Measurements from ENCODE around the gene ARAP1.

ARAP1 gene

DNA sequence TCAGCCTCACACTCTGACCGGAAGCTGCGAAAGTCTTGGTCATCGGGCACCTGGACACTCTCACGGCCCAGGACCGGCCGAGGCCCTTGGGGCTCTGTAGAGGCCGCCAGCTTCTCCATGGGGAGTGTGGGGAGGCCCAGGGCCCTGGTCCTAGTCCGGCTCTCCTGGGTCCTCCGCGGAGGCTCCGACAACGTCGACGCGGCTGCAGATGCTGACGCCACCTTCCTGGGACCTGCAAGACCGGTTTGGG lies 28.8 kb upstream of the ARAP1 start:
- TF ChIP-seq, protein P1, sequence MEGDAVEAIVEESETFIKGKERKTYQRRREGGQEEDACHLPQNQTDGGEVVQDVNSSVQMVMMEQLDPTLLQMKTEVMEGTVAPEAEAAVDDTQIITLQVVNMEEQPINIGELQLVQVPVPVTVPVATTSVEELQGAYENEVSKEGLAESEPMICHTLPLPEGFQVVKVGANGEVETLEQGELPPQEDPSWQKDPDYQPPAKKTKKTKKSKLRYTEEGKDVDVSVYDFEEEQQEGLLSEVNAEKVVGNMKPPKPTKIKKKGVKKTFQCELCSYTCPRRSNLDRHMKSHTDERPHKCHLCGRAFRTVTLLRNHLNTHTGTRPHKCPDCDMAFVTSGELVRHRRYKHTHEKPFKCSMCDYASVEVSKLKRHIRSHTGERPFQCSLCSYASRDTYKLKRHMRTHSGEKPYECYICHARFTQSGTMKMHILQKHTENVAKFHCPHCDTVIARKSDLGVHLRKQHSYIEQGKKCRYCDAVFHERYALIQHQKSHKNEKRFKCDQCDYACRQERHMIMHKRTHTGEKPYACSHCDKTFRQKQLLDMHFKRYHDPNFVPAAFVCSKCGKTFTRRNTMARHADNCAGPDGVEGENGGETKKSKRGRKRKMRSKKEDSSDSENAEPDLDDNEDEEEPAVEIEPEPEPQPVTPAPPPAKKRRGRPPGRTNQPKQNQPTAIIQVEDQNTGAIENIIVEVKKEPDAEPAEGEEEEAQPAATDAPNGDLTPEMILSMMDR (IDR thresholded peaks at IDR 0.05; ENCODE audit: insufficient read depth, low read length, poor library complexity, severe bottlenecking), result no peak
- no peaks in the 10 kb centered on the region; the same call in none of the 2 replicates for H3K36me3 ChIP-seq (ENCODE audit: control insufficient read depth, insufficient read depth, low read length)
- peak overlapping the region; percentile 62 for H3K4me3 ChIP-seq (replicated peaks; ENCODE audit: low read depth, low read length)
- no peaks in the 10 kb centered on the region for H3K27me3 ChIP-seq (replicated peaks; ENCODE audit: control insufficient read depth, insufficient read depth, low read length)
- no peak for DNase-seq (ENCODE audit: extremely low read depth, insufficient read length)

DNA sequence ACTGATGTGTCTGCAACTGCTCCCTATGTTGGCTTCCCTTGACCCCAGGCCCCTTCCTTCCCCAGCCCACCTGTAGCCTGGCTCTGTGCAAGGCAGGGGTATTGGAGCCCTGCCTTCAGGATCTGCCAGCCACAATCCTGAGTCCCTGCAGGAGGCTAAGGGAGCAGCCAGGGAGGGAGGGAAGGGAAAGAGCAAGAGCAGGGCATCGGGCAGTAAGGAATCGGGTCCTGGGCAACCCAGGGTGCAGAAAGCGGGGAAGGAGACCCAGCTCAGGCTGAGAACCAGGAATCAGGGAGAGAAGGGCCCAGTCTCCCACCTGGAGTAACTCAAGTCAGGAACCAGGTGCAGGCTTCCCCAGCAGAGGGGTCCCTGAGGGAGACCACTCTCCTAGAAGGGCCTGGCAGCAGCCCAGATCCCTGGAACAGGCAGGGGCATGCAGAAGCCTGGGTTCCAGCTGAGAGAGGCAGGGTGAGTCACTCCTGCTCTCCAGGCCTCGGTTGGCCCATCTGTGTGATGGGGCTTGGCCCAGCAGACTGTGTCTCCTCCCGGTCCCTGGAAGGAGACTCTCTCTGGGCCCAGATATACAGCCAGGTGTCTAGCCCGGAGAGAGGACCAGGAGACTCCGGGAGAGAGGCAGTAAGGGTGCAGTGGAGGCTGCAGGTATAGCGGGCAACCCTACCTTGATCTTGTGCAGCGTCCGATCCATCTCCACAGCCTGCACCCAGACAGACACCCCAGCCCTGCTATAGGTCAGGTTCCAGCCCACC lies 28.3 kb upstream of the ARAP1 start:
- TF ChIP-seq, protein P1 (IDR thresholded peaks at IDR 0.05; ENCODE audit: insufficient read depth, low read length, poor library complexity, severe bottlenecking), result no peak
- no peaks in the 10 kb centered on the region for H3K27me3 ChIP-seq (replicated peaks; ENCODE audit: control insufficient read depth, insufficient read depth, low read length)
- no peaks in the 10 kb centered on the region; the same call in none of the 2 replicates for H3K36me3 ChIP-seq (ENCODE audit: control insufficient read depth, insufficient read depth, low read length)
- no peak for DNase-seq (ENCODE audit: extremely low read depth, insufficient read length)
- peak overlapping the region; percentile 62 for H3K4me3 ChIP-seq (replicated peaks; ENCODE audit: low read depth, low read length)

DNA sequence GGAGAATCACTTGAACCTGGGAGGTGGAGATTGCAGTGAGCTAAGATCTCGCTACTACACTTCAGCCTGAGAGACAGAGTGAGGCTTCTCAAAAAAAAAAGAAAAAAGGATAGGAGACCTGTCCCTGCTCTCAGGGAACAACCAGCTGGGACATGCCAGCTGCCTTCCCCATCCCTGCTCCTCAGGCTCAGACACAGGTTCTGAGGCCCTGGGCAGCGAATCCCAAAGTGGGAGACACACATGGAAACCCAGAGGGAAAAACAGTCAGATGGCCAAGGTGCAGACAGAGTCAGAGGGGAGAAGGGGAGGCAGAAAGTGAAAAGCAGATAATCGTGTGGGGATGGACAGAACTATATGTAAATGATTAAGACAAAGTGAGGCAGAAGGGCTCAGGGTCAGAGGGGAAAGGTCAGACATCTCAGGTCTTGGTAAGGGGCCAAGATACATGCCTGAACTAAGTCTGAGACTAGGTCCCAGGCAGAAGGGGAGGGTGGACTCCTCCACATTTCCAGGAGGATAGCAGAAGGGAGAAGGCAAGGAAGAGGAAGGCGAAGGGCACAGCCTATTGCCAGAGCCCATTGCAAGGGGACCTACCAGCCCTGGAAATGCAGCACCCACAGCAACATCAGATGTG lies 27.4 kb upstream of the ARAP1 start:
- DNase-seq (ENCODE audit: extremely low read depth, insufficient read length), result no peak
- Histone ChIP-seq H3K4me3 (replicated peaks; ENCODE audit: low read depth, low read length) (no peak overlapping the region), H3K27me3 (replicated peaks; ENCODE audit: control insufficient read depth, insufficient read depth, low read length) (no peaks in the 10 kb centered on the region), H3K36me3 (ENCODE audit: control insufficient read depth, insufficient read depth, low read length) (no peaks in the 10 kb centered on the region; the same call in none of the 2 replicates)
- TF ChIP-seq, protein P1 (IDR thresholded peaks at IDR 0.05; ENCODE audit: insufficient read depth, low read length, poor library complexity, severe bottlenecking), result no peak

DNA sequence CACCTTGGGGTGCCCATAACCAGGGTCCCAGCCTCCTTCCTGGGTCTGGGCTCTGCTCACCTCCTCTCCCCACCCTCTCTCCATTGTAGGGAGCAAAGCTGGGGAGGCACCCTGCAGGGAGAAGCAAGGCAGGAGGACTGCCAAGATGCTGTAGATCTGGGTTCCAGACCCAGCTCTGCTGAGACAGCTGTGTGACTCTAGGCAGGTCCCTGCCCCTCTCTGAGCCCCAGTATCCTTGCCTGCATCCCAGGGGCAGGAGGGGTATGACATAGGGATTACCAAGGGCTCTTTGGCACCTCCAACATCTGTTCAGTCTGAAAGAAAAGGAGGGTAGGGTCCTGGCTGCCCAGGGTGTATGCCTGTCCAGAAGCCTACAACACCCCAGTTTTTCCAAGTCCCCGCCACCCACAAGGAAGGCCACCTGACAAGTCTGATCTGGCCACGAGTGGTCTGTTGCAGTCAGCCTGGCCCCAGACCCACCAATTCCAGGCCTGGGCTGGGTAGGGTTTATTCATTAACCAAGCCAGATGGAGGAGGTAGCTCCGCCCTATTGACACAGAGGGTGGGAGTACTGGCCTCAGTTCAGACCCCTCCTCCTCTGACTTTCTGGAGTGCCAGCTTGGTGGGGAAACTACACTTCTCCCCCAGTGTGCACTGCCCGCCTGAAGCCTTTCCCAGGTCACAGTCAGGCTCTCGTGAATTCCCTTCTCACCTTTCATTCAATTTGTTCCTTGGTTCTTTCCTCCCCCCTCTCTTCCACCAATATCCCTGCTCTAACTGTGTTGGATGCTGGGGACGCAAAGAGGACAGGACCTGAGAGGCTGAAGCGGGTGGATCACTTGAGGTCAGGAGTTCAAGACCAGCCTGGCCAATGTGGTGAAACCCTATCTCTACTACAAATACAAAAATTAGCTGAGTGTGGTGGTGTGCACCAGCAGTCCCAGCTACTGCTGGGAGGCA lies 26.6 kb upstream of the ARAP1 start:
- Histone ChIP-seq H3K27me3 (replicated peaks; ENCODE audit: control insufficient read depth, insufficient read depth, low read length) (no peaks in the 10 kb centered on the region), H3K36me3 (ENCODE audit: control insufficient read depth, insufficient read depth, low read length) (no peaks in the 10 kb centered on the region; the same call in none of the 2 replicates), H3K4me3 (replicated peaks; ENCODE audit: low read depth, low read length) (no peak overlapping the region)
- DNase-seq (ENCODE audit: extremely low read depth, insufficient read length), result no peak
- TF ChIP-seq, protein P1 (IDR thresholded peaks at IDR 0.05; ENCODE audit: insufficient read depth, low read length, poor library complexity, severe bottlenecking), result no peak

DNA sequence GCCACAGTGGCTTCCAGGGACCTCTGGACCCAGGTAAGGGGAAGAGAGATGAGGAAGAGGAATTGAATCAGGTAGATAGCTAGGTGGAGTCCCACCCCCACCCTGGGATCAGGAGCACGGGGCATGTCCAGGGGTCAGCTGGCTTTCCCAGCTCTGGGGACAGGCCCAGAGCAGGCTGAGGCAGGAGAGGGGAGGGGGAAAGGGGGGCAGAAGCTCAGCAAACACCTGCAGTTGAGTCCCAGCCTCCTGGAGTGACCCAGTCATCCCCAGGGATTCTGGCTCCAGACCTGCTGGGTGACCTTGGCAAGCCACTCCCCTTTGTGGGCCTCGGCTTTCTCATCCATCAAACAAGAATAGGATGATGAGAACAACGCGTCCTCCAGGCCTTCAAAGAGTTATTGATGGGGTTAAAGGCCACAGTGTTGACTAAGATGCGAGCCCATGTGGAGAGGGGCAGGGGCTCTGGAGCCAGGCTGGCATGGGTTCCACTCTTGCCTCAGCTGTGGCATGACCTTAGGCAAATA lies 25.6 kb upstream of the ARAP1 start:
- TF ChIP-seq, protein P1 (IDR thresholded peaks at IDR 0.05; ENCODE audit: insufficient read depth, low read length, poor library complexity, severe bottlenecking), result no peak
- H3K27me3 ChIP-seq (replicated peaks; ENCODE audit: control insufficient read depth, insufficient read depth, low read length), result no peaks in the 10 kb centered on the region
- H3K36me3 ChIP-seq (ENCODE audit: control insufficient read depth, insufficient read depth, low read length), result no peaks in the 10 kb centered on the region; the same call in none of the 2 replicates
- H3K4me3 ChIP-seq (replicated peaks; ENCODE audit: low read depth, low read length), result no peak overlapping the region
- no peak for DNase-seq (ENCODE audit: extremely low read depth, insufficient read length)

Measured in GM06990 (cell line).